Thyroid gland (tissue), 4 donors: ENCODE measurements around the gene RABGAP1.

Experiments used
- POLR2A ChIP-seq, 2 donors: fragments of 450-650 bp; IDR thresholded peaks; one replicate each; pipeline ENCODE4 v1.6.1; 2017; ENCODE audit warnings: antibody characterized with exemption in 2 of 2, mild to moderate bottlenecking in 2 of 2, moderate library complexity in 1 of 2
- TF ChIP-seq, protein P1 (sequence below), 6 experiments: fragments of 200-600 bp in 3 of 6; fragments of 450-650 bp in 3 of 6; sonication (generic) in 3 of 6; IDR thresholded peaks; one replicate each; pipeline ENCODE4 v1.5.1; 2016 to 2019; ENCODE audit warnings: antibody characterized with exemption in 6 of 6, mild to moderate bottlenecking in 2 of 6, inconsistent platforms in 1 of 6, moderate library complexity in 1 of 6

DNA sequence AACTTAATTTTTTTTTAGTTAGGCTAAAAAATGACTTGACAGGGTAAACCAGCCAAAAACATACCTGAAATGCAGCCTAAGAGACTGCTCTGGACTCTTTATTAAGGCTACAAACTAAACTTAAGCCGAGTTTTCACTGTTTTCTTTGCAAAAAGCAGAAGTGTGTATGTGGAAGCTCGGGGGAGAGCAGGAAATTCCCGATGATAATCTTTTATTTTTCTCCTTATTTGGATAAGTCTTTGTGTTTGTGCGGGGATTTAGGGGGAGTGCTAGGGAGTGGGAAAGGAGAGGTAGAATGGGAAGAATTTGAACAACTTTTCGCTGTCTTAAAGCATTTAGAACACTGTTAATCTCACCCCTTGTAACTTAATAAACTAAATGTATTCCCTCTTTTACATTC is 61.9 kb downstream of the RABGAP1 start:
- TF ChIP-seq, protein P1, sequence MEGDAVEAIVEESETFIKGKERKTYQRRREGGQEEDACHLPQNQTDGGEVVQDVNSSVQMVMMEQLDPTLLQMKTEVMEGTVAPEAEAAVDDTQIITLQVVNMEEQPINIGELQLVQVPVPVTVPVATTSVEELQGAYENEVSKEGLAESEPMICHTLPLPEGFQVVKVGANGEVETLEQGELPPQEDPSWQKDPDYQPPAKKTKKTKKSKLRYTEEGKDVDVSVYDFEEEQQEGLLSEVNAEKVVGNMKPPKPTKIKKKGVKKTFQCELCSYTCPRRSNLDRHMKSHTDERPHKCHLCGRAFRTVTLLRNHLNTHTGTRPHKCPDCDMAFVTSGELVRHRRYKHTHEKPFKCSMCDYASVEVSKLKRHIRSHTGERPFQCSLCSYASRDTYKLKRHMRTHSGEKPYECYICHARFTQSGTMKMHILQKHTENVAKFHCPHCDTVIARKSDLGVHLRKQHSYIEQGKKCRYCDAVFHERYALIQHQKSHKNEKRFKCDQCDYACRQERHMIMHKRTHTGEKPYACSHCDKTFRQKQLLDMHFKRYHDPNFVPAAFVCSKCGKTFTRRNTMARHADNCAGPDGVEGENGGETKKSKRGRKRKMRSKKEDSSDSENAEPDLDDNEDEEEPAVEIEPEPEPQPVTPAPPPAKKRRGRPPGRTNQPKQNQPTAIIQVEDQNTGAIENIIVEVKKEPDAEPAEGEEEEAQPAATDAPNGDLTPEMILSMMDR (IDR thresholded peaks at IDR 0.05), result no peak
- no peak for TF ChIP-seq POLR2A (IDR thresholded peaks at IDR 0.05)
